Naive B cell (primary cell): ENCODE measurements around the gene GCDH. TPM values are rescaled to one million over a fixed set of nuclear protein-coding genes. Genes with fewer than 3 reads are reported as not detected.
A peak's percentile ranks its signal among the peaks of the same experiment; 100 is the strongest.
"Not testable (repeated sequence)": the region's sequence is repeated elsewhere in the genome, so short reads cannot be mapped to it uniquely, and the experiment has no call there.

ENCODE experiments used
- ATAC-seq, 2 donors: fragments of 150-1000 bp; cut with Tn5 transposase; 2 replicates each; pipeline ENCODE4 v1.10.0; 2021; ENCODE audit warnings: low read depth in 2 of 2, mild to moderate bottlenecking in 2 of 2, moderate library complexity in 2 of 2
- DNase-seq: peaks from one replicate; pipeline ENCODE4 v3.0.0; 2022
- H3K27ac Mint-ChIP-seq, 6 donors: one replicate each; pipeline ENCODE4 v1.8.0; 2020 to 2022; ENCODE audit warnings: mild to moderate bottlenecking in 6 of 6, mixed read lengths in 6 of 6, moderate library complexity in 5 of 6, inconsistent platforms in 2 of 6
- H3K27me3 Mint-ChIP-seq, 3 donors: one replicate each; pipeline ENCODE4 v1.8.0; 2021 to 2022; ENCODE audit warnings: mixed read lengths in 3 of 3, mild to moderate bottlenecking in 1 of 3
- H3K36me3 Mint-ChIP-seq, 2 donors: one replicate each; pipeline ENCODE4 v1.8.0; 2020 to 2022; ENCODE audit warnings: mixed read lengths in 2 of 2, inconsistent platforms in 1 of 2, mild to moderate bottlenecking in 1 of 2
- H3K4me1 Mint-ChIP-seq, 3 donors: one replicate each; pipeline ENCODE4 v1.8.0; 2020 to 2022; ENCODE audit warnings: mixed read lengths in 3 of 3, inconsistent platforms in 1 of 3, mild to moderate bottlenecking in 1 of 3, moderate library complexity in 1 of 3
- H3K4me3 Mint-ChIP-seq, 8 donors: one replicate each; pipeline ENCODE4 v1.8.0; 2020 to 2022; ENCODE audit warnings: mild to moderate bottlenecking in 8 of 8, mixed read lengths in 8 of 8, moderate library complexity in 8 of 8, inconsistent platforms in 2 of 8
- H3K9me3 Mint-ChIP-seq, 7 donors: one replicate each; pipeline ENCODE4 v1.8.0; 2020 to 2022; ENCODE audit warnings: mixed read lengths in 7 of 7, mild to moderate bottlenecking in 5 of 7, inconsistent platforms in 2 of 7, moderate library complexity in 1 of 7
- polyA plus RNA-seq, 6 donors: library from polyadenylated mRNA; unstranded; fragments of 300-500 nt; fragmentation: Illumina TruSeq; gene quantifications; one replicate each; pipeline ENCODE4 v1.2.3, GENCODE V29; 2021; ENCODE audit warnings: low read depth in 6 of 6

GCDH gene
- 10 to 100 TPM in 5 of 6 donors, 1 to 10 TPM in 1; 7.8 to 16.3 (median 13.4) TPM for polyA plus RNA-seq

- Mint-ChIP-seq H3K27ac (peak within 1 kb of the TSS; percentile 96 to 100 (median 98)), H3K4me1 (peaks cover 22 to 40% (median 23%) of the 10 kb centered on the region in 3 donors), H3K36me3 (peaks cover 10 to 15% of the 10 kb centered on the region in 2 donors), H3K4me3 (peak within 1 kb of the TSS; percentile 96 to 100 (median 98)), H3K27me3 (no peaks in the 10 kb centered on the region), H3K9me3 (no peaks in the 10 kb centered on the region)
- ATAC-seq (peak; percentile 86 to 88), DNase-seq (peak; percentile 97)
Observed at GRCh38 chr19:12890787-12891552, at the start of gene GCDH. Gene GCDH, plus strand, starts transcription at chr19:12891160. Its CDS starts 145 bp downstream, at chr19:12891305.

- DNase-seq (no peak), ATAC-seq (no peak)
- Mint-ChIP-seq H3K9me3 (peaks cover 0 to 8% (median 2%) of the 10 kb centered on the region in 7 donors), H3K27ac (no peak overlapping the region), H3K27me3 (peaks cover 60 to 92% (median 75%) of the 10 kb centered on the region in 3 donors), H3K4me3 (no peak overlapping the region), H3K4me1 (peaks cover 26 to 41% (median 38%) of the 10 kb centered on the region in 3 donors), H3K36me3 (peaks cover 0 to 18% of the 10 kb centered on the region in 2 donors)
Observed at GRCh38 chr19:12842511-12842910, 48.4 kb upstream of the GCDH start.

GRCh38 chr19:12843328-12843727, 47.6 kb upstream of the GCDH start:
- ATAC-seq (no peak), DNase-seq (no peak)
- Mint-ChIP-seq H3K27ac (no peak overlapping the region), H3K36me3 (peaks cover 0 to 18% of the 10 kb centered on the region in 2 donors), H3K9me3 (peaks cover 0 to 8% (median 2%) of the 10 kb centered on the region in 7 donors), H3K27me3 (peaks cover 54 to 90% (median 70%) of the 10 kb centered on the region in 3 donors), H3K4me1 (peaks cover 25 to 45% (median 33%) of the 10 kb centered on the region in 3 donors), H3K4me3 (peak overlapping the region in 1 of 8 donors; percentile 40)

GRCh38 chr19:12843999-12844732, 46.8 kb upstream of the GCDH start:
- peak overlapping the region in 1 of 8 donors; percentile 7 for H3K4me3 Mint-ChIP-seq

GRCh38 chr19:12846613-12847012, 44.3 kb upstream of the GCDH start:
- H3K9me3 Mint-ChIP-seq, DNase-seq, ATAC-seq, H3K36me3 Mint-ChIP-seq: not testable (repeated sequence)
- peak overlapping the region in 2 of 6 donors; percentile 16 to 47 for H3K27ac Mint-ChIP-seq
- peaks cover 29 to 68% (median 41%) of the 10 kb centered on the region in 3 donors for H3K27me3 Mint-ChIP-seq
- H3K4me3 Mint-ChIP-seq: peak overlapping the region in 1 of 8 donors; percentile 28
- peaks cover 3 to 13% (median 7%) of the 10 kb centered on the region in 3 donors for H3K4me1 Mint-ChIP-seq

More at GRCh38 chr19:12843999-12844732, 46.8 kb upstream of the GCDH start:
- H3K4me1 Mint-ChIP-seq: peaks cover 19 to 36% (median 29%) of the 10 kb centered on the region in 3 donors
- no peak for ATAC-seq
- peaks cover 0 to 8% (median 2%) of the 10 kb centered on the region in 7 donors for H3K9me3 Mint-ChIP-seq
- peak overlapping the region in 1 of 6 donors; percentile 69 for H3K27ac Mint-ChIP-seq
- peaks cover 51 to 87% (median 65%) of the 10 kb centered on the region in 3 donors for H3K27me3 Mint-ChIP-seq
- H3K36me3 Mint-ChIP-seq: peaks cover 0 to 18% of the 10 kb centered on the region in 2 donors
- no peak for DNase-seq

- ATAC-seq (peak; percentile 95 to 96), DNase-seq (peak; percentile 81)
- Mint-ChIP-seq H3K4me1 (peaks cover 0 to 9% (median 5%) of the 10 kb centered on the region in 3 donors), H3K27me3 (peaks cover 22 to 63% (median 32%) of the 10 kb centered on the region in 3 donors), H3K36me3 (no peaks in the 10 kb centered on the region), H3K9me3 (no peaks in the 10 kb centered on the region), H3K4me3 (peak overlapping the region in 5 of 8 donors; percentile 25 to 72 (median 69)), H3K27ac (peak overlapping the region in 1 of 6 donors; percentile 62)
Observed at GRCh38 chr19:12847159-12848139, 43.5 kb upstream of the GCDH start.

GRCh38 chr19:12856653-12857052, 34.3 kb upstream of the GCDH start:
- Mint-ChIP-seq H3K4me1 (no peaks in the 10 kb centered on the region), H3K4me3 (no peak overlapping the region), H3K27ac (no peak overlapping the region), H3K9me3 (peaks cover 0 to 23% (median 13%) of the 10 kb centered on the region in 7 donors), H3K36me3 (no peaks in the 10 kb centered on the region), H3K27me3 (peaks cover 0 to 14% (median 12%) of the 10 kb centered on the region in 3 donors)
- ATAC-seq (no peak), DNase-seq (no peak)

GRCh38 chr19:12858041-12858928, 32.7 kb upstream of the GCDH start:
- Mint-ChIP-seq H3K36me3 (no peaks in the 10 kb centered on the region), H3K4me3 (no peak overlapping the region), H3K27me3 (peaks cover 2 to 14% (median 13%) of the 10 kb centered on the region in 3 donors), H3K9me3 (peaks cover 0 to 23% (median 13%) of the 10 kb centered on the region in 7 donors), H3K4me1 (no peaks in the 10 kb centered on the region), H3K27ac (no peak overlapping the region)
- DNase-seq (no peak), ATAC-seq (no peak)

- ATAC-seq: no peak
- no peak overlapping the region for H3K27ac Mint-ChIP-seq
- H3K4me1 Mint-ChIP-seq: no peaks in the 10 kb centered on the region
- DNase-seq: no peak
- no peak overlapping the region for H3K4me3 Mint-ChIP-seq
- peaks cover 5 to 14% (median 13%) of the 10 kb centered on the region in 3 donors for H3K27me3 Mint-ChIP-seq
- no peaks in the 10 kb centered on the region for H3K36me3 Mint-ChIP-seq
- H3K9me3 Mint-ChIP-seq: peaks cover 0 to 21% (median 13%) of the 10 kb centered on the region in 7 donors
Observed at GRCh38 chr19:12859546-12859945, 31.4 kb upstream of the GCDH start.

GRCh38 chr19:12864143-12864542, 26.8 kb upstream of the GCDH start:
- no peak overlapping the region for H3K27ac Mint-ChIP-seq
- no peaks in the 10 kb centered on the region for H3K36me3 Mint-ChIP-seq
- H3K27me3 Mint-ChIP-seq: peaks cover 5 to 20% (median 13%) of the 10 kb centered on the region in 3 donors
- ATAC-seq: no peak
- H3K4me3 Mint-ChIP-seq: peak overlapping the region in 1 of 8 donors; percentile 21
- H3K4me1 Mint-ChIP-seq: peaks cover 3 to 23% (median 12%) of the 10 kb centered on the region in 3 donors
- H3K9me3 Mint-ChIP-seq: no peaks in the 10 kb centered on the region
- no peak for DNase-seq

- H3K4me3 Mint-ChIP-seq: peak overlapping the region in 6 of 8 donors; percentile 12 to 82 (median 49)
- DNase-seq (no peak), ATAC-seq (no peak)
- peaks cover 5 to 20% (median 13%) of the 10 kb centered on the region in 3 donors for H3K27me3 Mint-ChIP-seq
- peaks cover 3 to 24% (median 12%) of the 10 kb centered on the region in 3 donors for H3K4me1 Mint-ChIP-seq
- H3K27ac Mint-ChIP-seq: peak overlapping the region in 1 of 6 donors; percentile 7
- H3K36me3 Mint-ChIP-seq: no peaks in the 10 kb centered on the region
- no peaks in the 10 kb centered on the region for H3K9me3 Mint-ChIP-seq
Observed at GRCh38 chr19:12864721-12865715, 25.9 kb upstream of the GCDH start.
